Adrenal gland (tissue), 5 donors: ENCODE measurements around the gene ARHGEF40.

ENCODE experiments used
- CTCF ChIP-seq, 6 experiments: fragments of 450-650 bp in 4 of 6; fragments of 200-600 bp in 2 of 6; sonication (generic) in 1 of 6; IDR thresholded peaks; 1 replicate in 5 of 6; 2 replicates in 1 of 6; pipeline versions ENCODE4 v1.5.1 to v1.8.0; 2016 to 2021; ENCODE audit warnings: antibody characterized with exemption in 6 of 6, mild to moderate bottlenecking in 2 of 6, moderate library complexity in 1 of 6
- POLR2A ChIP-seq, 2 donors: fragments of 450-650 bp; IDR thresholded peaks; one replicate each; pipeline ENCODE4 v1.6.1; 2017; ENCODE audit warnings: antibody characterized with exemption in 2 of 2, mild to moderate bottlenecking in 2 of 2, moderate library complexity in 1 of 2
- donor health status: DM: no; HTN: no; CAD: no.

GRCh38 chr14:21093769-21094681, 23.9 kb downstream of the ARHGEF40 start:
- TF ChIP-seq CTCF (IDR thresholded peaks at IDR 0.05) (no peak), POLR2A (IDR thresholded peaks at IDR 0.05) (no peak)
